ENCODE data around the gene SNX11.

Gene SNX11

DNA sequence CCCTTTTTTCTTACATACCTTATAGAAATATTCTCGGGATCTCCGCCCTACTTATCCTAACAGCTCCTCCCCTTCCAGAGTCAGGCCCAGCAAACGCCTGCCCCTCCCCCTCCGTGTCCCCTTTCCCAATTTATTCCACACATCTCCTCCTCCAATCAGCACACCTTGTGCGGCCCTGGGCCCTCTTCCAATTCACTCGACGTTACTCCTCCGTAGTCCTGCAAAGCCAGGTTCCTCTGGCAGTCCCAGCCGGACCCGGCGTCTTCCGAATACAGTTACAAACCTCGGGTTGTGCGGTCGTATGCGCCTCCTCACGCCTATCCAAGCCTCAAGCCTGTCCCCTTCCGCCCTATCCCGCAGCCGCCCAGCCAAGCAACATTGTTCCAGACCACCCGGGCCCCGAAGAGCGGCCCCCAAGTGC is 7.0 kb upstream of the SNX11 start:
- H3K27ac ChIP-seq: peak overlapping the region; percentile 65 to 95
- H3K4me3 ChIP-seq: peak overlapping the region; percentile 87
- TF ChIP-seq, protein P1, sequence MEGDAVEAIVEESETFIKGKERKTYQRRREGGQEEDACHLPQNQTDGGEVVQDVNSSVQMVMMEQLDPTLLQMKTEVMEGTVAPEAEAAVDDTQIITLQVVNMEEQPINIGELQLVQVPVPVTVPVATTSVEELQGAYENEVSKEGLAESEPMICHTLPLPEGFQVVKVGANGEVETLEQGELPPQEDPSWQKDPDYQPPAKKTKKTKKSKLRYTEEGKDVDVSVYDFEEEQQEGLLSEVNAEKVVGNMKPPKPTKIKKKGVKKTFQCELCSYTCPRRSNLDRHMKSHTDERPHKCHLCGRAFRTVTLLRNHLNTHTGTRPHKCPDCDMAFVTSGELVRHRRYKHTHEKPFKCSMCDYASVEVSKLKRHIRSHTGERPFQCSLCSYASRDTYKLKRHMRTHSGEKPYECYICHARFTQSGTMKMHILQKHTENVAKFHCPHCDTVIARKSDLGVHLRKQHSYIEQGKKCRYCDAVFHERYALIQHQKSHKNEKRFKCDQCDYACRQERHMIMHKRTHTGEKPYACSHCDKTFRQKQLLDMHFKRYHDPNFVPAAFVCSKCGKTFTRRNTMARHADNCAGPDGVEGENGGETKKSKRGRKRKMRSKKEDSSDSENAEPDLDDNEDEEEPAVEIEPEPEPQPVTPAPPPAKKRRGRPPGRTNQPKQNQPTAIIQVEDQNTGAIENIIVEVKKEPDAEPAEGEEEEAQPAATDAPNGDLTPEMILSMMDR (IDR thresholded peaks at IDR 0.05): no peak
- no peak for DNase-seq (ENCODE audit: low spot score)

DNA sequence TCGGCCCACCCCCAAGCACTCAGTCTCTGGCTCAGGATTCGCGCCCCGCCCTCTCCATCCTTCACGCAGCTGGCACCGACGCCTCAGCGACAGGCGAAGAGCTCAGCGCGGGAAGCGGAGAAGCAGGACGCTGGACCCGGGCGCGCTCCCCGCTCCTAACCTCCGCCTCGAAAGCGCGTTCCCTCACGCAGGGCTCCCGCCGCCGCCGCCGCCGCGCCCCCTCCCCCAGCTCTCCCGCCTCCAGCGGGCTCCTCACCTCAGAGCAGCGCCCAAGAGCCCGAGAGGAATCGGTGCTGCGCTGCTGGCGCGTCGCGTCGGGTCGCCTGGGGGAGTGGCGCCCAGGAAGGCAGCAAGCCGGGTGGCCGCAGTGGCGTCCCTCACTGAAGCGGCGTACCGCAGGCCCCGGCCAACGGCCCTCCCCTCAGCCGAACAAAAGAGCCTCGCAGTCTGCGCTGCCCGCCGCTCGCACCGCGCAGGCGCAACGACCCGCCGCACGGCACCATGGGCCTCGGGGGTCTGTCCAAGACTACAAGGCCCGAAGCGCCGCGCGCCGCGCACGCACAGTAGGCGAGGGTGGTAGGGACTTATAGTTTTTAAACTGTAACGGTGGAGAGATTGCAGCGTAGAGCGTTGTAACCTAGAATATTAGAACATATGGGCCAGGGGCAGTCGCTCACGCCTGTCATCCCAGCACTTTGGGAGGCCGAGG is 6.4 kb upstream of the SNX11 start, which contains the start of gene CBX1:
Gene CBX1, minus strand, starts transcription at position 467 of the 709 bp plus-strand sequence. CDS start 24,474 bp downstream, outside the sequence.
- peak; percentile 93 for DNase-seq (ENCODE audit: low spot score)
- TF ChIP-seq, protein P1 (IDR thresholded peaks at IDR 0.05): no peak
- H3K4me3 ChIP-seq: peak within 1 kb of the TSS; percentile 87
- H3K27ac ChIP-seq: peak within 1 kb of the TSS; percentile 65 to 95

DNA sequence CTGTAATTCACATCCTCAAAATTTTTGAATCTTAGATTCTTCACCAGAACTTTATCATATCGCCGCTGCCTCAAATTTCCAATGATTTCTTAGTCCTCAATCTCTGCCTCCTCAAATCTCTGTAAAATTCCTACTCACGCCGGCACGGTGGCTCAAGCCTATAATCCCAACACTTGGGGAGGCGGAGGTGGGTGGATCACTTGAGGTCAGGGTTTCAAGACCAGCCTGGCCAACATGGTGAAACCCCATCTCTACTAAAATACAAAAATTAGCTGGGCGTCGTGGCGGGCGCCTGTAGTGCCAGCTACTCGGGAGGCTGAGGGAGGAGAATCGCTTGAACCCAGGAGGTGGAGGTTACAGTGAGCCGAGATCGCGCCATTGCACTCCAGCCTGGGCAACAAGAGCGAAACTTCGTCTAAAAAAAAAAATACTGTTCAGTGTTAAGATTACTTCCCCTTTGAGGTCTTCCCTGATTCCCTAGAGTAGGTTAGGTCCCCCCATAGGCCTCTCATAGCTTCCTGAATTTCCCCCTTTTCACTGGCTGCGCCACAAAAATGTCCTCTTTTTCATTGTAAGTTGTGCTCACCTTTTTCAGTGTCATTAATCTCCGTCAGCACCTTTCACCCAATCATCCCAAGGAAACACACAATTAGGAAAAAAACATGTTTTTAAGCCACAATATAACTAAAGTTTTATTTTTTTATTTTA is 5.4 kb upstream of the SNX11 start:
- no peak overlapping the region for H3K4me3 ChIP-seq
- no peak overlapping the region for H3K27ac ChIP-seq
- no peak for DNase-seq (ENCODE audit: low spot score)
- TF ChIP-seq, protein P1 (IDR thresholded peaks at IDR 0.05): no peak

DNA sequence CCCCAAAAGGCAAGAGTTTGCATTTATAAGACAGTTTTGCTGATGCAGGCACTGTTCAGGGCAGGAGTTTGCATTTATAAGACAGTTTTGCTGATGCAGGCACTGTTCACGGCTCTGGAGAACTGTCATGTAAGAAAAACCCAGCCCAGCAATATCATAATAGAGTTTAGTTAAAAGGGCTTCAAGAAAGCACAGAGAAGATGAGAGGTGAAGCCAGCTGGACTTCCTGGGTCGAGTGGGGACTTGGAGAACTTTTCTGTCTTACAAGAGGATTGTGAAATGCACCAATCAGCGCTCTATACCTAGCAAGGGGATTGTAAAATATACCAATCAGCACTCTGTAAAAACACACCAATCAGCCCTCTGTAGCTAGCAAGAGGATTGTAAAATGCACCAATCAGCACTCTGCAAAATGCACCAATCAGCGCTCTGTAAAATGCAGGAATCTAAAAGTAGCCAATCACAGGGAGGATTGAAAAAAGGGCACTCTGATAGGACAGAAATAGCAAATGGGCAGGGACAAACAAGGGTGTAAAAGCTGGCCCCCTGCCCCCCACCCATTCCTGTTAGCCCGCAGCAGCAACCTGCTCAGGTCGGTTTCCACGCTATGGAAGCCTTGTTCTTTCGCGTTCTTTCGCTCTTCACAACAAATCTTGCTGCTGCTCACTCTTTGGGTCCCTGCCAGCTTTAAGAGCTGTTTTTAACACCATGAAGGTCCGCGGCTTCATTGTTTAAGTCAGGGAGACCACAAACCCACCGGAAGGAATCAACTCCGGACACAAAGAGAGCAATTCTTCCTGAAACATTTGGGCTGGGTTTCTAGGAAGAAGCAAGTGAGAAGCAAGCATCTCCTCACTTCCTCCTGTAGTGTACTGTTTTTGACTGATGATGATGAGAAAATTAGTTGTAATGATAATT is 4.5 kb upstream of the SNX11 start:
- no peak for DNase-seq (ENCODE audit: low spot score)
- Histone ChIP-seq H3K27ac (peak overlapping the region in 1 of 2 donors; percentile 21), H3K4me3 (no peak overlapping the region)
- TF ChIP-seq, protein P1 (IDR thresholded peaks at IDR 0.05): no peak

DNA sequence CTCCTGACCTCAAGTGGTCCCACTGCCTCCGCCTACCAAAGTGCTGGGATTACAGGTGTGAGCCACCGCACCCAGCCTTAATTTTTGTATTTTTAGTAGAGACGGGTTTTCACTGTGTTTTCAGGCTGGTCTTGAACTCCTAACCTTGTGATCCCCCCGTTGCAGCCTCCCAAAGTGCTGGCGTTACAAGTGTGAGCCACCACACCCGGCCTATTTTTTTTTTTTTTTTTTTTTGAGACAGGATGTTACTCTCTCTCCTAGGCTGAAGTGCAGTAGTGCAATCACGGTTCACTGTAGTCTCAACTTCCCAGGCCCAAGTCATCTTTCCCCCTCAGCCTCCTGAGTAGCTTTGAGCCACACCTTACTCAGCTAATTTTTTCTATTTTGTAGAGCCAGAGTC is 3.1 kb upstream of the SNX11 start:
- TF ChIP-seq, protein P1 (IDR thresholded peaks at IDR 0.05): no peak
- H3K4me3 ChIP-seq: no peak overlapping the region
- no peak for DNase-seq (ENCODE audit: low spot score)
- no peak overlapping the region for H3K27ac ChIP-seq

DNA sequence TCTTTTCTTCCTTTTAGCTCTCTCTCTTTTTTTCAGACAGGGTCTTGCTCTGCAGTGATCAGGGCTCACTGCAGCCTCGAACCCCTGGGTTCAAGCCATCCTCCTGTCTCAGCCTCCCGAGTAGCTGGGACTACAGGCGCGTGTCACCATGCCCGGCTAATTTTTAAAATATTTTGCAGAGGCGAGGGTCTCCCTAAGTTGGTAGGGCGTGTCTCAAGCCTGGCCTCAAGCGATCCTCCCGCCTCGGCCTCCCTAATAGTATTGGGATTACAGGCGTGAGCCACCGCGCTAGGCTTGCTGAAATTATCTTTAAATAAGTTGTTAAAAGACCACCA is 797 bp upstream of the SNX11 start:
- peak overlapping the region; percentile 92 for H3K4me3 ChIP-seq
- no peak for DNase-seq (ENCODE audit: low spot score)

More for the DNA sequence above, 797 bp upstream of the SNX11 start:
- peak overlapping the region; percentile 64 to 98 for H3K27ac ChIP-seq
- TF ChIP-seq, protein P1 (IDR thresholded peaks at IDR 0.05): no peak
